Measurements from ENCODE around the gene ORMDL2.
"Not testable (repeated sequence)": the region's sequence is repeated elsewhere in the genome, so short reads cannot be mapped to it uniquely, and the experiment has no call there.

Gene ORMDL2

GRCh38 chr12:55861871-55862270 is 44.0 kb downstream of the ORMDL2 start:
- no peak for DNase-seq

- DNase-seq: no peak
Measured at GRCh38 chr12:55862286-55862685, 44.4 kb downstream of the ORMDL2 start.

- DNase-seq: not testable (repeated sequence)
Measured at GRCh38 chr12:55862931-55863330, 45.1 kb downstream of the ORMDL2 start.

- no peak for DNase-seq
Measured at GRCh38 chr12:55865327-55865726, 47.5 kb downstream of the ORMDL2 start.

- not testable (repeated sequence) for DNase-seq
Measured at GRCh38 chr12:55866454-55867004, 48.7 kb downstream of the ORMDL2 start.
